CD4-positive, alpha-beta memory T cell (primary cell): ENCODE data around the gene ULK4. TPM values are rescaled to one million over a fixed set of nuclear protein-coding genes. Genes with fewer than 3 reads are reported as not detected.

Experiments
- CTCF ChIA-PET: fragments of 350-600 bp; sonication (Branson Sonifier 250); formaldehyde crosslinking; loops from one replicate; lab custom pipeline; 2021; ENCODE audit warnings: inconsistent platforms; ENCODE audit not compliant: partially characterized antibody; lab: Charles Lee
- POLR2A ChIA-PET: fragments of 350-600 bp; sonication (Branson Sonifier 250); formaldehyde crosslinking; loops from one replicate; lab custom pipeline; 2021; ENCODE audit not compliant: partially characterized antibody; lab: Charles Lee
- DNase-seq, 5 donors: peaks; one replicate each; pipeline versions ENCODE4 v3.0.0 to v3.0.0-alpha.2; 2020 to 2022; ENCODE audit warnings: mixed read lengths in 1 of 5
- H3K27ac ChIP-seq: one replicate; pipeline ENCODE4 v1.7.0; 2013; ENCODE audit warnings: low read depth, low read length
- H3K27me3 ChIP-seq: 2 replicates; pipeline ENCODE4 v1.7.0; 2013; ENCODE audit warnings: mild to moderate bottlenecking, low read length, moderate library complexity; ENCODE audit not compliant: insufficient read depth
- H3K36me3 ChIP-seq: 2 replicates; pipeline ENCODE4 v1.7.0; 2013; ENCODE audit warnings: mild to moderate bottlenecking, low read length, moderate library complexity; ENCODE audit not compliant: insufficient read depth
- H3K4me1 ChIP-seq: 2 replicates; pipeline ENCODE4 v1.7.0; 2013; ENCODE audit warnings: mild to moderate bottlenecking, low read length, moderate library complexity; ENCODE audit not compliant: insufficient read depth
- H3K4me3 ChIP-seq, 2 donors: one replicate each; pipeline ENCODE4 v1.7.0; 2013; ENCODE audit warnings: low read length in 2 of 2, mild to moderate bottlenecking in 1 of 2
- H3K9me3 ChIP-seq, 2 donors: one replicate each; pipeline ENCODE4 v1.7.0; 2013; ENCODE audit warnings: low read length in 2 of 2, control low read depth in 1 of 2; ENCODE audit not compliant: control insufficient read depth in 1 of 2
- H3K27ac Mint-ChIP-seq, 7 donors: one replicate each; pipeline ENCODE4 v1.8.0; 2020 to 2021; ENCODE audit warnings: mixed read lengths in 7 of 7, mild to moderate bottlenecking in 6 of 7, inconsistent platforms in 3 of 7, moderate library complexity in 3 of 7
- H3K27me3 Mint-ChIP-seq, 2 donors: one replicate each; pipeline ENCODE4 v1.8.0; 2020 to 2021; ENCODE audit warnings: mixed read lengths in 2 of 2
- H3K36me3 Mint-ChIP-seq, 2 donors: one replicate each; pipeline ENCODE4 v1.8.0; 2020 to 2021; ENCODE audit warnings: mixed read lengths in 2 of 2, inconsistent platforms in 1 of 2, mild to moderate bottlenecking in 1 of 2
- H3K4me1 Mint-ChIP-seq, 4 donors: one replicate each; pipeline ENCODE4 v1.8.0; 2020 to 2021; ENCODE audit warnings: mixed read lengths in 4 of 4, mild to moderate bottlenecking in 1 of 4
- H3K4me3 Mint-ChIP-seq, 8 donors: one replicate each; pipeline ENCODE4 v1.8.0; 2020 to 2021; ENCODE audit warnings: mixed read lengths in 8 of 8, mild to moderate bottlenecking in 7 of 8, moderate library complexity in 6 of 8, inconsistent platforms in 3 of 8
- H3K9me3 Mint-ChIP-seq, 8 donors: one replicate each; pipeline ENCODE4 v1.8.0; 2020 to 2021; ENCODE audit warnings: mixed read lengths in 8 of 8, mild to moderate bottlenecking in 5 of 8, inconsistent platforms in 3 of 8, moderate library complexity in 1 of 8
- intact Hi-C: fragments of 100-400 bp; cut with micrococcal nuclease; formaldehyde crosslinking; loops from one replicate; pipeline ENCODE4 v1.15.1; 2023
- polyA plus RNA-seq, 2 donors: library from polyadenylated mRNA; unstranded; fragments of 300-500 nt; fragmentation: Illumina TruSeq; gene quantifications; one replicate each; pipeline ENCODE4 v1.2.3, GENCODE V29; 2021
- total RNA-seq, 2 experiments: library from RNA; stranded (reverse); gene quantifications; one replicate each; pipeline ENCODE4 v1.2.3, GENCODE V29; 2021

Gene ULK4
- total and polyA plus RNA-seq, 4 experiments from 2014 or later, result 6.3 to 29.1 (median 19.2) TPM

DNA sequence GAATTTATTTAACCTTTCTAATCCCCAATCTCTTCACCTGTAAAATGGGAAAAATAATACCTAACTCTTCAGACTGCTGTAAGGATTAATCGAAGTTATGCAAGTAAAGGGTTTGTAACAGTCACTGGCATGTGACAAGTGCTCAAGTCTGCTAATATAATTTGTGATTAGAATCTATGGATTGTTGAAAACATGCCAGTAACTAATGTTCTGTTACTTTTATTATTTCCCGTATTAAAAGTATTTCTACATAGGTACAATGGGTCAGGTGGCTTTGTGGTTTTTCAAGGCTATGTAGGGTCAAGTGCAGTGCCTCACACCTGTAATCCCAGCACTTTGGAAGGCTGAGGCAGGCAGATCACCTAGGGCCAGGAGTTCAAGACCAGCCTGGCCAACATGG lies 29.4 kb downstream of the ULK4 start:
- Histone ChIP-seq H3K4me1 (no peaks in the 10 kb centered on the region), H3K4me3 (no peak overlapping the region), H3K27ac (no peak overlapping the region), H3K9me3 (no peaks in the 10 kb centered on the region), H3K27me3 (no peaks in the 10 kb centered on the region), H3K36me3 (no peaks in the 10 kb centered on the region)
- CTCF ChIA-PET, result no interaction called here
- H3K36me3 Mint-ChIP-seq, result peaks cover 53 to 63% of the 10 kb centered on the region in 2 donors
- intact Hi-C loops, result no loop called here
- POLR2A ChIA-PET, result no interaction called here
- H3K27me3 Mint-ChIP-seq, result no peaks in the 10 kb centered on the region
- peaks cover 5 to 9% (median 7%) of the 10 kb centered on the region in 4 donors for H3K4me1 Mint-ChIP-seq
- DNase-seq, result no peak
- peak overlapping the region in 2 of 7 donors; percentile 29 to 62 for H3K27ac Mint-ChIP-seq
- peaks cover 0 to 2% (median 0%) of the 10 kb centered on the region in 8 donors for H3K9me3 Mint-ChIP-seq
- H3K4me3 Mint-ChIP-seq, result no peak overlapping the region

- POLR2A ChIA-PET, result no interaction called here
- CTCF ChIA-PET, result interaction anchor here (1.6 kb wide), 1 partner anchor 270 kb away, joined by 3 read pairs; no protein-coding TSS in a partner anchor
- intact Hi-C loops, result no loop called here
- H3K36me3 ChIP-seq, result no peaks in the 10 kb centered on the region
- H3K27ac ChIP-seq, result no peak overlapping the region
- Mint-ChIP-seq H3K27me3 (no peaks in the 10 kb centered on the region), H3K4me3 (no peak overlapping the region), H3K4me1 (peaks cover 0 to 2% (median 0%) of the 10 kb centered on the region in 4 donors), H3K9me3 (no peaks in the 10 kb centered on the region), H3K36me3 (peaks cover 11 to 30% of the 10 kb centered on the region in 2 donors), H3K27ac (peak overlapping the region in 1 of 7 donors; percentile 48)
- no peak overlapping the region for H3K4me3 ChIP-seq
- no peaks in the 10 kb centered on the region for H3K9me3 ChIP-seq
- no peaks in the 10 kb centered on the region for H3K4me1 ChIP-seq
- no peak for DNase-seq
- H3K27me3 ChIP-seq, result no peaks in the 10 kb centered on the region
Observed at GRCh38 chr3:41920406-41920965, 41.4 kb downstream of the ULK4 start.

- Histone ChIP-seq H3K9me3 (no peaks in the 10 kb centered on the region), H3K4me3 (no peak overlapping the region), H3K27ac (no peak overlapping the region), H3K36me3 (no peaks in the 10 kb centered on the region), H3K27me3 (no peaks in the 10 kb centered on the region), H3K4me1 (no peaks in the 10 kb centered on the region)
- H3K4me3 Mint-ChIP-seq, result no peak overlapping the region
- H3K4me1 Mint-ChIP-seq, result peaks cover 0 to 2% (median 0%) of the 10 kb centered on the region in 4 donors
- CTCF ChIA-PET, result interaction anchor here (1.1 kb wide), 1 partner anchor 184 kb away, joined by 4 read pairs; no protein-coding TSS in a partner anchor
- H3K9me3 Mint-ChIP-seq, result no peaks in the 10 kb centered on the region
- H3K36me3 Mint-ChIP-seq, result peaks cover 11 to 26% of the 10 kb centered on the region in 2 donors
- peak overlapping the region in 2 of 7 donors; percentile 79 to 89 for H3K27ac Mint-ChIP-seq
- intact Hi-C loops, result no loop called here
- no peak for DNase-seq
- POLR2A ChIA-PET, result no interaction called here
- no peaks in the 10 kb centered on the region for H3K27me3 Mint-ChIP-seq
Observed at GRCh38 chr3:41915353-41915752, 46.5 kb downstream of the ULK4 start.

DNA sequence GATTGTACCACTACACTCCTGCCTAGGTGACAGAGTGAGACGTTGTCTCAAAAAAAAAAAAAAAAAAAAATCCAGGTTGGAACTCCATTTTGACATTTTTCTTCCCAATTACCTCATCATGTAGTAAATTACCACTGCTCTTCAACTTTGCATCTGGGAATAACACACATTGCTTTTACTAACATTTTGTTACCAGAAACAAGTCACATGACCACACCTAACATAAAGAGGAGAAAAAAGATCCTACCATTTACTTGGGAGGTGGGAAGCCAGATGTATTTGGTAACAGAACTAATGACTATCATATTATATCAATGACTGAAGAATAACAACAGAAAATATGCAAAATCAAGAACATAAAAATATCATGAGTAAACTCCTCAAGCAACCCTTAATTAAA lies 49.6 kb downstream of the ULK4 start:
- Mint-ChIP-seq H3K36me3 (peaks cover 16 to 24% of the 10 kb centered on the region in 2 donors), H3K9me3 (no peaks in the 10 kb centered on the region), H3K27me3 (no peaks in the 10 kb centered on the region), H3K4me3 (no peak overlapping the region), H3K4me1 (peaks cover 0 to 2% (median 0%) of the 10 kb centered on the region in 4 donors), H3K27ac (peak overlapping the region in 2 of 7 donors; percentile 11 to 37)
- CTCF ChIA-PET, result no interaction called here
- Histone ChIP-seq H3K4me3 (no peak overlapping the region), H3K27me3 (no peaks in the 10 kb centered on the region), H3K36me3 (no peaks in the 10 kb centered on the region), H3K9me3 (no peaks in the 10 kb centered on the region), H3K27ac (no peak overlapping the region), H3K4me1 (no peaks in the 10 kb centered on the region)
- intact Hi-C loops, result no loop called here
- POLR2A ChIA-PET, result no interaction called here
- DNase-seq, result no peak

DNA sequence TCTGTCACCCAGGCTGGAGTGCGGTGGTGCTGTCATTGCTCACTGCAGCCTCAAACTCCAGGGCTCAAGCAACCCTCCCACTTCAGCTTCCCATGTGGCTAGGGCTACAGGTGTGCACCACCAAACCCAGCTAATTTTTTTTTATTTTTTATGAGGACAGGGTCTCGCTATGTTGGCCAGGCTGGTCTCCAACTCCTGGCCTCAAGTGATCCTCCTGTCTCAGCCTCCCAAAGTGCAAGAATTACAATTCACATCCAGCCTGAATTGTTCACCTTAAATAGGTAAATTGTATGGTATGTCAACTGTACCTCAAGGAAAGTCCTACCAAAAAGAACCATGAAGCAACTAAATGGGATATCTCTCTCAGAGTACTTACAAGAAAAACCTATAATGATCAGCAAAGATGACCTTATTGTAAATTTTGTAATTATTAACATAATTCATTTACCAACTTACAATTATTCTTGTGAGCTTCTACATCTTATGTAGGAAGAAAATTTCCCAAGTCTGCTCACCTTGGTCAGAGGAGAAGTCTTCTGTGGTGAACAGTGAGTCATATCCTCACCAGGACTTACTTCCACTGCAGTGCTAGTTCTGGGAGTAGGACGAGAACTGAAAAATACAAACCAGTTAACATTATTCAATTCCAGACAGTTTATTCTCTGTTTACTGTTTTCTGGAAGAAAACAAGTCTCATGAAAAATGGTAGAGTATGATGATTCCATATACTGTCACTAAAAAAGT lies 54.4 kb downstream of the ULK4 start:
- CTCF ChIA-PET, result interaction anchor here (1.7 to 4.2 kb wide), 2 partner anchors 192 to 193 kb away, joined by 8 to 18 read pairs; no protein-coding TSS in a partner anchor
- POLR2A ChIA-PET, result no interaction called here
- Mint-ChIP-seq H3K4me3 (no peak overlapping the region), H3K27ac (no peak overlapping the region), H3K4me1 (peaks cover 0 to 2% (median under 1%) of the 10 kb centered on the region in 4 donors), H3K27me3 (no peaks in the 10 kb centered on the region), H3K36me3 (peaks cover 38 to 41% of the 10 kb centered on the region in 2 donors), H3K9me3 (no peaks in the 10 kb centered on the region)
- intact Hi-C loops, result no loop called here
- no peaks in the 10 kb centered on the region for H3K4me1 ChIP-seq
- H3K27ac ChIP-seq, result no peak overlapping the region
- no peaks in the 10 kb centered on the region for H3K36me3 ChIP-seq
- H3K9me3 ChIP-seq, result no peaks in the 10 kb centered on the region
- H3K27me3 ChIP-seq, result no peaks in the 10 kb centered on the region
- H3K4me3 ChIP-seq, result no peak overlapping the region
- no peak for DNase-seq

DNA sequence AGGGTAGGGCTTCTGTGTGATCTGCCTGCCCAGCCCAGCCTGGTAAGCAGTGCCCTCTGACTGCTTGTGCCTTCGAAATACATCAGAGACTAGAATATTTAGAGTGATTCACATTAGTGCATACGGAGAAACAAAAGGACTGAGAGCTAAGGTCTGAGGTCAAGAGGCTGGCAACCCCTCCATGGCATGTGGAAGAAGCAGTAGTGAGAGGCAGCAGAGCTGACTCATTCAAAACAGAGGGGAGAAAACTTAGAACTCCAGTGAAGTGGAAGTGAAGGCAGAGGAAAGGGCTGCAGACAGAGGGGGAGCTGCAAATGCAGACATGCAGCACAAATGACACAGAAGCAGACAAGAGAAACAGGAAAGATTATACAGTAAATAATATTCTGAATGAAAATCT lies 61.6 kb downstream of the ULK4 start:
- H3K36me3 ChIP-seq, result no peaks in the 10 kb centered on the region
- H3K4me3 Mint-ChIP-seq, result no peak overlapping the region
- no peak for DNase-seq
- no peaks in the 10 kb centered on the region for H3K9me3 Mint-ChIP-seq
- H3K4me1 ChIP-seq, result no peaks in the 10 kb centered on the region
- H3K9me3 ChIP-seq, result no peaks in the 10 kb centered on the region
- ChIA-PET CTCF (interaction anchor here (0.9 to 5.2 kb wide), 2 partner anchors 32 to 199 kb away, joined by 3 to 51 read pairs; no protein-coding TSS in a partner anchor), POLR2A (no interaction called here)
- H3K27ac ChIP-seq, result no peak overlapping the region
- no peaks in the 10 kb centered on the region for H3K27me3 Mint-ChIP-seq
- H3K27me3 ChIP-seq, result no peaks in the 10 kb centered on the region
- H3K36me3 Mint-ChIP-seq, result peaks cover 43 to 50% of the 10 kb centered on the region in 2 donors
- H3K27ac Mint-ChIP-seq, result peak overlapping the region in 3 of 7 donors; percentile 5 to 45 (median 22)
- no peak overlapping the region for H3K4me3 ChIP-seq
- H3K4me1 Mint-ChIP-seq, result peaks cover 0 to 2% (median 0%) of the 10 kb centered on the region in 4 donors
- intact Hi-C loops, result no loop called here

DNA sequence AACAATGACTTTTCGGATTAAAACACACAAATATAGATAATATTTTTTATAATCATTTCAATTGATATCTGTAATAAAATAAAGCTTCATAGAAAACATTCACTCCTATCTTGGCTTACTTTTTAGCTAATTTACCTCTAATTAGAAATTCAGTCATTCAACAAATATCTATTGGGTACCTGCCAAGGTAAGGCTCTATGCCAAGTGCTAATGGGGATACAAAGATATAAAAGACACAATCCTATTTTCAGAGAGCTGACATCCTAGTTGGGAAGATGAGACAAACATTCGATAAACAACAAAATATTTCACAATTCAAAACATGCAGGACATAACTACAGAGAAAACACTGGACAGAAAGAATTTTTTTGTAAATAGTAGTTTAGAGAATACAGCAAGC lies 63.3 kb downstream of the ULK4 start:
- POLR2A ChIA-PET, result no interaction called here
- Mint-ChIP-seq H3K4me1 (peaks cover 0 to 2% (median 0%) of the 10 kb centered on the region in 4 donors), H3K4me3 (no peak overlapping the region), H3K36me3 (peaks cover 44 to 51% of the 10 kb centered on the region in 2 donors), H3K27me3 (no peaks in the 10 kb centered on the region), H3K9me3 (no peaks in the 10 kb centered on the region), H3K27ac (peak overlapping the region in 2 of 7 donors; percentile 24 to 51)
- intact Hi-C loops, result loop anchor here (10.0 kb wide), 1 partner anchor 656 kb away; no protein-coding TSS in a partner anchor
- Histone ChIP-seq H3K4me1 (no peaks in the 10 kb centered on the region), H3K27ac (no peak overlapping the region), H3K9me3 (no peaks in the 10 kb centered on the region), H3K4me3 (no peak overlapping the region), H3K36me3 (no peaks in the 10 kb centered on the region), H3K27me3 (no peaks in the 10 kb centered on the region)
- CTCF ChIA-PET, result interaction anchor here (0.6 to 5.2 kb wide), 3 partner anchors 136 to 293 kb away, joined by 3 to 51 read pairs (median 8); no protein-coding TSS in a partner anchor
- DNase-seq, result no peak
